Measurements from ENCODE around the gene MYO1B. TPM values are rescaled to one million over a fixed set of nuclear protein-coding genes. Genes with fewer than 3 reads are reported as not detected.

Gene MYO1B
- total RNA-seq, 1 donor from 2014 or later: 2.5 TPM

DNA sequence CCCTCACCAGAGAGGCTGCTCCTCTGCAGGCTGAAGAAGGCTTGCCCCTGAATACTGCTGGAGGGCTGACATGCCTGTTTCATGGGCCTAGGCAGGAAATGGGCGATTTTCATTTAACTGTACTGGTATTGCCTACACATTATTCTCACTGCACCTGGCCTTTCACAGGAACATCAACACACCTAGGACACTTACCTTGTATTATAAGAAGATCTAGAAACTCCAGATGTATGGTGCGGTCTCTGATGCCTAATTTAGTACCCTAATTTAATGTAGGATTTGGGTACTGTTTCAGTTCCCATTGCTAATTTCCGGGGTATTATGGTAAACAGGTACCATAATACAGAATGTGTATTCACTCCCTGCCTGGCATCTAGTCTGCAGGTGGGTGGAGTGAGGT is 146.0 kb downstream of the MYO1B start:
- ATAC-seq (ENCODE audit: low read depth) (no peak), DNase-seq (no peak)
- POLR2A ChIA-PET: no interaction called here
- no peaks in the 10 kb centered on the region for H3K27me3 Mint-ChIP-seq
- no peak overlapping the region for H3K27ac Mint-ChIP-seq
- no peak overlapping the region for H3K4me3 Mint-ChIP-seq
- TF ChIP-seq, protein P1, sequence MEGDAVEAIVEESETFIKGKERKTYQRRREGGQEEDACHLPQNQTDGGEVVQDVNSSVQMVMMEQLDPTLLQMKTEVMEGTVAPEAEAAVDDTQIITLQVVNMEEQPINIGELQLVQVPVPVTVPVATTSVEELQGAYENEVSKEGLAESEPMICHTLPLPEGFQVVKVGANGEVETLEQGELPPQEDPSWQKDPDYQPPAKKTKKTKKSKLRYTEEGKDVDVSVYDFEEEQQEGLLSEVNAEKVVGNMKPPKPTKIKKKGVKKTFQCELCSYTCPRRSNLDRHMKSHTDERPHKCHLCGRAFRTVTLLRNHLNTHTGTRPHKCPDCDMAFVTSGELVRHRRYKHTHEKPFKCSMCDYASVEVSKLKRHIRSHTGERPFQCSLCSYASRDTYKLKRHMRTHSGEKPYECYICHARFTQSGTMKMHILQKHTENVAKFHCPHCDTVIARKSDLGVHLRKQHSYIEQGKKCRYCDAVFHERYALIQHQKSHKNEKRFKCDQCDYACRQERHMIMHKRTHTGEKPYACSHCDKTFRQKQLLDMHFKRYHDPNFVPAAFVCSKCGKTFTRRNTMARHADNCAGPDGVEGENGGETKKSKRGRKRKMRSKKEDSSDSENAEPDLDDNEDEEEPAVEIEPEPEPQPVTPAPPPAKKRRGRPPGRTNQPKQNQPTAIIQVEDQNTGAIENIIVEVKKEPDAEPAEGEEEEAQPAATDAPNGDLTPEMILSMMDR (IDR thresholded peaks at IDR 0.05): no peak
- no peaks in the 10 kb centered on the region for H3K9me3 Mint-ChIP-seq
- peaks cover 5% of the 10 kb centered on the region for H3K36me3 Mint-ChIP-seq (ENCODE audit: low read depth)
- peaks cover 3% of the 10 kb centered on the region for H3K4me1 Mint-ChIP-seq
- intact Hi-C loops (cut with micrococcal nuclease): no loop called here
- CTCF ChIA-PET: no interaction called here

DNA sequence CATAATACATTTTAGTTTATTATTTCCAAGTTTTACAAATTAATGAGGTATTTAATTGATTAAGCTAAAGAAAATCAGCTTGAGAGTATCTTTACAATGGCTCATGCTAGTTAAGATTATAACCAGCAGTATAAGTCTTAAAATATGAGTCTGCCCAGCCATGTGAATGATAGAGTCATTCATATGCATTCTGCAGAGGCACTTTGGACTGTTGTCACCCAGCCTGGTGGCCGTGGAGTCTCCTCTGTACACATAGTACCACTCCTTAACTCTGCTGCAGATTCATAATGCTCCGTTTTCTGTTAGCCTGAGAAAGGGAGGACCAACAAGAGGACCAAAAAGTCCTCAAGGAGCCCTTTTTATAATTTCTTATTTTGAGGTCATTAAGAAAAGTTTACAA is 148.8 kb downstream of the MYO1B start:
- intact Hi-C loops (cut with micrococcal nuclease): no loop called here
- Mint-ChIP-seq H3K27ac (no peak overlapping the region), H3K4me3 (no peak overlapping the region), H3K27me3 (no peaks in the 10 kb centered on the region), H3K4me1 (peaks cover 3% of the 10 kb centered on the region), H3K36me3 (ENCODE audit: low read depth) (peaks cover 7% of the 10 kb centered on the region), H3K9me3 (no peaks in the 10 kb centered on the region)
- TF ChIP-seq, protein P1 (IDR thresholded peaks at IDR 0.05): no peak
- ChIA-PET CTCF (no interaction called here), POLR2A (no interaction called here)
- ATAC-seq (ENCODE audit: low read depth): no peak
- DNase-seq: no peak

DNA sequence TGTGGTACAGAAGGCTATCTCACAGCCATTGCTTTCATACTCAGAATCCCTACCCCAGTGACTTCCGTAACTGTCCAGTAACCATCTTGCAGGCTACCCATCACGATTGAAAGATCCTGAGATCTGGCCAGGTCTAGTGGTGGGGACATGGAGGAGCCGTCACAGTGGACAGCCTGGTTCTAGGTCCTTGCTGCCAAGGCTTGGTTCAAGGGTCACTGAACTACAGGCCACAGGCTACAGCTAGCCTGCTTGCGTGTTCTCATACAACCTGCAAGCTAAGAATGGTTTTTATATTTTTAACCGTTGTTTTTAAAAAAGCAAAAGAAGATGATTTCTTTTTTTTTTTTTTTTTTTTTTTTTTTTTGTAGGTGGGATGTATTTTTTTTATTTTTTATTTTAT is 151.6 kb downstream of the MYO1B start:
- CTCF ChIA-PET: no interaction called here
- no peak for DNase-seq
- Mint-ChIP-seq H3K4me1 (no peaks in the 10 kb centered on the region), H3K4me3 (no peak overlapping the region), H3K36me3 (ENCODE audit: low read depth) (peaks cover 14% of the 10 kb centered on the region), H3K27ac (no peak overlapping the region), H3K9me3 (no peaks in the 10 kb centered on the region), H3K27me3 (no peaks in the 10 kb centered on the region)
- ATAC-seq (ENCODE audit: low read depth): no peak
- TF ChIP-seq, protein P1 (IDR thresholded peaks at IDR 0.05): no peak
- intact Hi-C loops (cut with micrococcal nuclease): no loop called here
- POLR2A ChIA-PET: no interaction called here

DNA sequence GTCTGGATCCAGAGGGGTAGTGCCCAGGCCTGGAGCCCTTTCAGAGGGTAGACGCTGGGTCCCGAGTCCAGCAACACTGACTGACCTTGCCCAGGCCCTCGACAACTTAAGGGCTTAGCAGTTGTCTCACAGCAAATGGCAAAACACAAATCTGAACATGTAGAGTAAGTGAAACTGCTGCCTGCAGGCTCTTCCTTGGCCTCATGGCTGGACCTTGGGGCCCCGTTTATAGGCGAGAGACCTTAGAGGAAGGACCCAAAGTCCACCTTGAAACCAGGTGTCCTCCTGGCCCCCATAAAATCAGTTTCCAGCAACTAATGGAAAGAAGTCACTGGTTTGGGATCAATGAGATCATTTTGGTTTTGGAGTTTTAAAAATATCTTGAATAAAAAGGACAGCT is 154.4 kb downstream of the MYO1B start:
- DNase-seq: no peak
- Mint-ChIP-seq H3K9me3 (no peaks in the 10 kb centered on the region), H3K27ac (no peak overlapping the region), H3K27me3 (no peaks in the 10 kb centered on the region), H3K4me1 (no peaks in the 10 kb centered on the region), H3K36me3 (ENCODE audit: low read depth) (peaks cover 10% of the 10 kb centered on the region), H3K4me3 (no peak overlapping the region)
- TF ChIP-seq, protein P1 (IDR thresholded peaks at IDR 0.05): no peak
- POLR2A ChIA-PET: no interaction called here
- intact Hi-C loops (cut with micrococcal nuclease): no loop called here
- no peak for ATAC-seq (ENCODE audit: low read depth)
- CTCF ChIA-PET: no interaction called here

DNA sequence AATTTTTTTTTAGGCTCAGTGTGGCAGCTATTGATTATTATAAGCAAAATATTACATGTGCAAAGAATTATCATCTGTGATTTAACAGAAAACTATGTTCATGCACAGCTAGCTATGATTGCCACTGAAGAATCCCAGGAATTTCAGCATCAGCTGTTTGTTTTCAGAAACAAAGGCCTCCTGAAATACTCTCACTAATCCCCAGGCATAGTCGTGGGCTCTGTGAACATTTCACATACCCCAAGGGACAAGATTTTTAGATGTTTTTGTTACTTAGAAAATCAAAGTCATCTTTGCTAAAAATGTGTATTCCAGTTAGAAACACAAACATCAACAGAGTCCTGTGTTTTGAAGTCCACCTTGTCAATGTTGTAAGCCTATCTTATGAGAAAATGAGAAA is 156.1 kb downstream of the MYO1B start:
- ChIA-PET POLR2A (no interaction called here), CTCF (interaction anchor here (0.7 kb wide), 1 partner anchor 108 kb away, joined by 3 read pairs; no protein-coding TSS in a partner anchor)
- no peaks in the 10 kb centered on the region for H3K4me1 Mint-ChIP-seq
- ATAC-seq (ENCODE audit: low read depth) (no peak), DNase-seq (no peak)
- H3K27me3 Mint-ChIP-seq: no peaks in the 10 kb centered on the region
- no peak overlapping the region for H3K4me3 Mint-ChIP-seq
- intact Hi-C loops (cut with micrococcal nuclease): no loop called here
- H3K27ac Mint-ChIP-seq: no peak overlapping the region
- no peaks in the 10 kb centered on the region for H3K9me3 Mint-ChIP-seq
- TF ChIP-seq, protein P1 (IDR thresholded peaks at IDR 0.05): no peak
- H3K36me3 Mint-ChIP-seq (ENCODE audit: low read depth): peaks cover 8% of the 10 kb centered on the region
